Upper lobe of left lung (tissue), 6 donors: Measurements from ENCODE around the gene CRTAC1. TPM values are rescaled to one million over a fixed set of nuclear protein-coding genes. Genes with fewer than 3 reads are reported as not detected.

ENCODE experiments used
- ATAC-seq, 2 donors: fragments of 200-7000 bp; cut with Tn5 transposase; one replicate each; pipeline ENCODE4 v1.9.1; 2022; ENCODE audit warnings: mild to moderate bottlenecking in 2 of 2, moderate library complexity in 2 of 2; ENCODE audit not compliant: low FRiP score in 2 of 2
- DNase-seq, 2 donors: peaks; one replicate each; pipeline ENCODE4 v3.0.0-alpha.2; 2019 to 2020
- H3K27ac ChIP-seq, 4 donors: fragments of 200-600 bp; sonication (generic); one replicate each; pipeline ENCODE4 v1.5.1; 2016 to 2019
- H3K27me3 ChIP-seq, 4 donors: fragments of 200-600 bp; sonication (generic); one replicate each; pipeline ENCODE4 v1.5.1; 2017 to 2019
- H3K36me3 ChIP-seq, 4 donors: fragments of 200-600 bp; sonication (generic); one replicate each; pipeline ENCODE4 v1.5.1; 2016 to 2019
- H3K4me1 ChIP-seq, 4 donors: fragments of 200-600 bp; sonication (generic); one replicate each; pipeline ENCODE4 v1.5.1; 2018 to 2019
- H3K4me3 ChIP-seq, 4 donors: fragments of 200-600 bp; sonication (generic); one replicate each; pipeline ENCODE4 v1.5.1; 2017 to 2019; ENCODE audit warnings: mild to moderate bottlenecking in 2 of 4, moderate library complexity in 1 of 4
- H3K9me3 ChIP-seq, 4 donors: fragments of 200-600 bp; sonication (generic); one replicate each; pipeline ENCODE4 v1.5.1; 2018 to 2019
- CTCF ChIP-seq, 6 experiments: fragments of 450-650 bp in 4 of 6; fragments of 200-600 bp in 2 of 6; sonication (generic) in 2 of 6; IDR thresholded peaks; one replicate each; pipeline ENCODE4 v1.5.1; 2016 to 2019; ENCODE audit warnings: antibody characterized with exemption in 6 of 6
- EP300 ChIP-seq, 4 donors: sonication (generic); formaldehyde crosslinking; IDR thresholded peaks; one replicate each; pipeline ENCODE4 v1.5.1; 2017; ENCODE audit warnings: antibody characterized with exemption in 4 of 4, control low read depth in 2 of 4
- POLR2A ChIP-seq, 4 donors: fragments of 450-650 bp; IDR thresholded peaks; one replicate each; pipeline ENCODE4 v1.5.1; 2016 to 2017; ENCODE audit warnings: antibody characterized with exemption in 4 of 4, mild to moderate bottlenecking in 2 of 4
- POLR2AphosphoS5 ChIP-seq, 2 donors: sonication (generic); formaldehyde crosslinking; IDR thresholded peaks; one replicate each; pipeline ENCODE4 v1.5.1; 2017; ENCODE audit warnings: antibody characterized with exemption in 2 of 2
- WGBS, 2 donors: methylation state at CpG; one replicate each; pipeline ENCODE4 v1.1.5; 2017 to 2018; 5-methylcytosine and 5-hydroxymethylcytosine counted together
- total RNA-seq, 6 donors: library from RNA; depleted of rRNA in 4 of 6; stranded (reverse); fragments of >200 nt in 4 of 6; gene quantifications; one replicate each; pipeline versions ENCODE4 v1.1.0 to v1.2.1, GENCODE V29; 2016 to 2021
- donor health status: DM: no; HTN: no; CAD: no; lungs with moderate emphysema.
- donor health status: DM: no; HTN: yes; CAD: no; lungs with severe emphysema.

The CRTAC1 gene
- total RNA-seq, 6 donors from 2014 or later = 40.6 to 123 (median 77.3) TPM

GRCh38 chr10:97905276-97905675 is 125.1 kb downstream of the CRTAC1 start:
- Histone ChIP-seq H3K4me3 (no peak overlapping the region), H3K27me3 (no peaks in the 10 kb centered on the region), H3K9me3 (no peaks in the 10 kb centered on the region), H3K4me1 (peaks cover 0 to 9% (median 6%) of the 10 kb centered on the region in 4 donors), H3K36me3 (no peaks in the 10 kb centered on the region), H3K27ac (no peak overlapping the region)
- 73 to 84% methylated on average over 8 of the region's 8 CpGs for WGBS, 2 donors
- DNase-seq (no peak), ATAC-seq (no peak)
- no peak for TF ChIP-seq EP300 (IDR thresholded peaks at IDR 0.05)
- TF ChIP-seq CTCF (IDR thresholded peaks at IDR 0.05) = no peak
- TF ChIP-seq POLR2AphosphoS5 (IDR thresholded peaks at IDR 0.05) = no peak
- no peak for TF ChIP-seq POLR2A (IDR thresholded peaks at IDR 0.05)

GRCh38 chr10:97904576-97904975 is 125.8 kb downstream of the CRTAC1 start:
- ATAC-seq (no peak), DNase-seq (no peak)
- H3K36me3 ChIP-seq = no peaks in the 10 kb centered on the region
- TF ChIP-seq POLR2AphosphoS5 (IDR thresholded peaks at IDR 0.05) (no peak), CTCF (IDR thresholded peaks at IDR 0.05) (no peak), EP300 (IDR thresholded peaks at IDR 0.05) (no peak), POLR2A (IDR thresholded peaks at IDR 0.05) (no peak)
- H3K4me1 ChIP-seq = peaks cover 0 to 5% (median 4%) of the 10 kb centered on the region in 4 donors
- WGBS, 2 donors = 78 to 100% methylated on average over 3 to 11 of the region's 11 CpGs
- H3K4me3 ChIP-seq = no peak overlapping the region
- no peaks in the 10 kb centered on the region for H3K27me3 ChIP-seq
- no peak overlapping the region for H3K27ac ChIP-seq
- H3K9me3 ChIP-seq = no peaks in the 10 kb centered on the region

GRCh38 chr10:97904018-97904381 is 126.4 kb downstream of the CRTAC1 start:
- Histone ChIP-seq H3K27me3 (no peaks in the 10 kb centered on the region), H3K9me3 (no peaks in the 10 kb centered on the region), H3K36me3 (no peaks in the 10 kb centered on the region), H3K4me3 (no peak overlapping the region), H3K4me1 (peaks cover 0 to 5% (median 2%) of the 10 kb centered on the region in 4 donors), H3K27ac (no peak overlapping the region)
- DNase-seq = no peak
- whole genome bisulfite sequencing, 2 donors = 44 to 54% methylated on average over 4 to 5 of the region's 5 CpGs
- no peak for TF ChIP-seq CTCF (IDR thresholded peaks at IDR 0.05)
- TF ChIP-seq EP300 (IDR thresholded peaks at IDR 0.05) = no peak
- no peak for TF ChIP-seq POLR2A (IDR thresholded peaks at IDR 0.05)
- TF ChIP-seq POLR2AphosphoS5 (IDR thresholded peaks at IDR 0.05) = no peak
- ATAC-seq = peak in 1 of 2 donors; percentile 48

GRCh38 chr10:97903128-97904017 is 127.0 kb downstream of the CRTAC1 start:
- H3K4me3 ChIP-seq = no peak overlapping the region
- no peaks in the 10 kb centered on the region for H3K27me3 ChIP-seq
- H3K36me3 ChIP-seq = no peaks in the 10 kb centered on the region
- DNase-seq (no peak), ATAC-seq (no peak)
- 59 to 73% methylated on average over 9 of the region's 9 CpGs for WGBS, 2 donors
- no peaks in the 10 kb centered on the region for H3K9me3 ChIP-seq
- H3K27ac ChIP-seq = no peak overlapping the region
- no peak for TF ChIP-seq EP300 (IDR thresholded peaks at IDR 0.05)
- no peak for TF ChIP-seq CTCF (IDR thresholded peaks at IDR 0.05)
- no peak for TF ChIP-seq POLR2A (IDR thresholded peaks at IDR 0.05)
- peaks cover 0 to 5% (median 2%) of the 10 kb centered on the region in 4 donors for H3K4me1 ChIP-seq

- WGBS, 2 donors = 87 to 89% methylated on average over 12 of the region's 12 CpGs
- no peak for TF ChIP-seq EP300 (IDR thresholded peaks at IDR 0.05)
- TF ChIP-seq CTCF (IDR thresholded peaks at IDR 0.05) = no peak
- no peak for TF ChIP-seq POLR2A (IDR thresholded peaks at IDR 0.05)
- TF ChIP-seq POLR2AphosphoS5 (IDR thresholded peaks at IDR 0.05) = no peak
- DNase-seq (no peak), ATAC-seq (no peak)
- Histone ChIP-seq H3K4me3 (no peak overlapping the region), H3K9me3 (no peaks in the 10 kb centered on the region), H3K27ac (no peak overlapping the region), H3K27me3 (no peaks in the 10 kb centered on the region), H3K4me1 (peaks cover 0 to 5% (median 4%) of the 10 kb centered on the region in 4 donors), H3K36me3 (no peaks in the 10 kb centered on the region)
Observed at GRCh38 chr10:97901381-97901780, 129.0 kb downstream of the CRTAC1 start.
